HEK293 (cell line): ENCODE data around the gene AMOTL2.

ENCODE experiments used
- TCF7L2 ChIP-seq: IDR thresholded peaks from 2 replicates; pipeline ENCODE4 v1.6.1; 2011; ENCODE audit warnings: low read depth, mild to moderate bottlenecking, inconsistent platforms, low read length, moderate library complexity, borderline replicate concordance
- ZNF223 ChIP-seq: fragments of 450-650 bp; formaldehyde crosslinking; IDR thresholded peaks from 2 replicates; pipeline ENCODE4 v1.5.1; 2016; ENCODE audit warnings: missing biosample characterization, missing genetic modification characterization

DNA sequence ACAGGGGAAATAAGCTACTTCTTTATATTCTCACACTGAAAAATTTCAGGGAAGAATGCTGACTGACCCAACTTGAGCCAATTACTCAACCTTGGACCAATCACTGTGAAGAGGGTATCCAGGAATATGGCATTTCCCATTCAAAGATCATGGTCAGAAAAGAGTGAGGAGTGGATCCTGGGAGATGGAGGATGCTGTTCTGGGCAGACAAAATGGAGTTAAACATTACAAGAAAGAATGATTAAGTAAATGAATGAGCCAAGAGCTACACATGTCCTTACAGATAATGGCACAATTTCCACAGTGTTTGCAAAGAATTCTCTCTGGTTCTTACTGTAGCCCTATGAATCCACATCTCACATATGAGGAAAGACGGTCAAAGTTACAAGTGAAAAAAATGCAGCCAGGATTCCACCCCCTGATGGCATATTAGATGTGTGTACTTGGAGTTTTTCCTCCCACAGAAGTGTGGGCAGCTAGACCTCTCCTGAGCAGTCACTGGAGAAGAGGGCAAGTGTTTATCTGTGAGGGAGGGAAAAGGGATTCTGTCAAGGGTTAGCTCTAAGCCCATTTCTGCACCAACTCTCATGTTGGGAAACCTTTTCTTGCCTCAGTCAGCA is 33.8 kb downstream of the AMOTL2 start:
- TF ChIP-seq TCF7L2 (no peak), ZNF223 (no peak)
